HTERT RPE-1 (cell line): Measurements from ENCODE around the gene ZNF496.
"Not testable (repeated sequence)": the region's sequence is repeated elsewhere in the genome, so short reads cannot be mapped to it uniquely, and the experiment has no call there.

ENCODE experiments used
- in situ Hi-C: fragments of 300-500 bp; cut with MboI; formaldehyde crosslinking; loops from 4 replicates; pipeline ENCODE4 v1.14.3; 2020; ENCODE audit warnings: low sequenced_read_pairs

Gene ZNF496

DNA sequence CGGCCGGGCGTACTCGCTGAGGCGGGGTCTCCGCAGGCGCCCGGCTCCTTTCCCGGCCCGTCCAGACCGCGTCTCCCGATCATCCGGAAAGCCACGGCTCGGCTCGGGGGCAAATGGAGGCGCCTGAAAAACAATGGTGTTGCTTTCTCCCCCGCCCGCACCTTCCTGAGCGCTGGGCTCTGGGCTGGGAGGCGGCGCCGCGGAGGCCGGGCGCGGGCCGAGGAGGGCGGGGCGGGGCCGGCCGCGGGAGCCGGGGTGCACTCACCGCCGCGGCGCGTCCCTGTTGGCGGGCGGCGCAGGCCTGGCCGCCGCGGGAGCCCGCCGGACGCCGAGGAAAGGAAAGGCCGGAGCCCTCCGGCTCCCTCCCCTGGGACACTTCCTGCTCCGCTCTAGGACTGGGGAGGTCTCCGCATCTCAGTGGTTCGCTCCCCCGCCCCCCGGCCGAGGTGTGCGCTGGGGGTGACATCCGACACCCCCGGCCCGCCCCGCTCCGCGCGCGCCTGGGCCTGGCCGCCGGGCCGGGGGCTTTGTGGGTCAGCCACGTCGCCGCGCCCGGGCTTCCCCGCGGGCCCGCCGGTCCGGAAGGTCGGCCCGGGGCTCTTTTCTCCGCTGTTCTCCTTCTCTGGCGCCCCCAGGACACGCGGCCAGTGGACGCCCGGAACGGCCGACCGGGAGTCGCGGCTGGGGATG is at the start of gene ZNF496:
Gene ZNF496, minus strand, starts transcription at position 343 of the 690 bp plus-strand sequence. CDS start 2,289 bp downstream, outside the sequence.
- in situ Hi-C loops = no loop called here

DNA sequence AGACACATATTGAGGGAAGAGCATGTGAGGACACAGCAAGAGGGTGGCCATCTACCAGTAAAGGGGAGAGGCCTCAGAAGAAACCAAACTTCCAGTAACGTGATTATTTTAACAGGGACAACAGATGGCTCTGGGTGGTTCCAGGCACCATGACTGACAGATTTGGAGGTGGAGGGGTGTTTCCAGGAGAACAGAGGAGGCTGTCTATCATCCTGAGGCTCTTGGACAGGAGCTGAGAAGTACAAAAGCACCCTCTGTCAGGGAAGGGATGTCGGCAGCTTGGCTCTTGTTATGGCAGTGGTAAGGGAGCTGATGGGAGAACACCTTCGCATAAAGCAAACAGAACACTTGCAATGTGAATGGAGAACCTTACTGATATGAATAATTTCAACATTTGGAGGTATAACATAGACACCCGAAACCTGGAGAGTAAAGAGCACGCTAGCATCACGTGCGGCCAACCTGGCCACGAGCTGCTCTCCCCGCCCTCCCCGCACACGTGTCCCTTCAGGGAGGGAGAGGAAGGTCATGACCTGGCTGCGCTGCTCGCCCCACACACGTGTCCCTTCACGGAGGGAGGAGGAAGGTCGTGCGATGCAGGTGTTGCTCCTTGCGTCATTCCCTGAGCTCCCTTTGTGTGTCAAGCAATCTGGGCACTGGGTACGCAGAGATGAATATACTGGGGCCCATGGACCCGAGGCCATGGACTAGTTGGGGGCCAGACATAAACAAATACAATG is 46.8 kb upstream of the ZNF496 start:
- in situ Hi-C loops = no loop called here

DNA sequence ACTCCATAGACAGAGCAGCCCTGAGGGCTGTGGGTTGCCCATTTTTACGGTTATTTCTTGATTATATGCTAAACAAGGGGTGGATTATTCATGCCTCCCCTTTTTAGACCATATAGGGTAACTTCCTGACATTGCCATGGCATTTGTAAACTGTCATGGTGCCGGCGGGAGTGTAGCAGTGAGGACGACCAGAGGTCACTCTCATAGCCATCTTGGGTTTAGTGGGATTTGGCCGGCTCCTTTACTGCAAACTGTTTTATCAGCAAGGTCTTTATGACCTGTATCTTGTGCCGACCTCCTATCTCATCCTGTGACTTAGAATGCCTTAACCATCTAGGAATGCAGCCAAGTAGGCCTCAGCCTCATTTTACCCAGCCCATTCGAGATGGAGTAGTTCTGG is 46.0 kb upstream of the ZNF496 start:
- in situ Hi-C loops = not testable (repeated sequence)

DNA sequence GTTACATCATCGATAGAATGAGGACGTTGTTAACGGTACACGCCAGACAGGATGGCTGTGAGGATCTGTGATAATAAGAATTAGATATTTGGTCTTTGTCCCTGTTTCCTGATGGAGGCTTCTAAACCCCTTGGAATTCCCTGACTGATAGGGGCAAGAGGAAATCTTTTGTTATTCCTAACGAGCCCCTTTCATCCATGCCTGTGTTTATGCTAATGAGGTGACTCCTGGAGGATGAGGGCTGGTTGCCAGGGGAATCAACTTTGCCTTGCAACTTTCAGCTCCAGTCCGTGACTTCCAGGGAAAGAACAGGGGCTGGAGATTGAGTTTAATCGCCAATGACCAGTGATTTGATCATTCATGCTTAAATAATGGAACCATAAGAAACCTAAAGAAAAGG is 45.0 kb upstream of the ZNF496 start:
- in situ Hi-C loops = no loop called here

DNA sequence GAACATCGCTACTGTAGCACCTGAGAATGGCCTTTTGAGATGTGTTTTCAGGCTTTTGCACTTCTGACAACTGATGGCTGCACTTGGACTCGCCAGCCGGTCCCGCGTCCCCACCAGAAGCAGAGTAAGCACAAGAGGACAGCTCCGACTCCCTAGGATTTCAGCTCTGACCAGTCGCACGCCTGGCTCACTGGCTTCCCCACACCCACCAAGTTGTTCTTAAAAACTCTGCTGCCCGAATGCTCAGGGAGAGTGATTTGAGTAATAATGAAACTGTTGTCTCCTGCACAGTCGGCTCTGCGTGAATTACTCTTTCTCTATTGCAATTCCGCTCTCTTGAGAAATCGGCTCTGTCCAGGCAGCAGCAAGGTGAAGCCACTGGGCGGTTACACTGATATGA is 44.1 kb upstream of the ZNF496 start:
- in situ Hi-C loops = no loop called here

DNA sequence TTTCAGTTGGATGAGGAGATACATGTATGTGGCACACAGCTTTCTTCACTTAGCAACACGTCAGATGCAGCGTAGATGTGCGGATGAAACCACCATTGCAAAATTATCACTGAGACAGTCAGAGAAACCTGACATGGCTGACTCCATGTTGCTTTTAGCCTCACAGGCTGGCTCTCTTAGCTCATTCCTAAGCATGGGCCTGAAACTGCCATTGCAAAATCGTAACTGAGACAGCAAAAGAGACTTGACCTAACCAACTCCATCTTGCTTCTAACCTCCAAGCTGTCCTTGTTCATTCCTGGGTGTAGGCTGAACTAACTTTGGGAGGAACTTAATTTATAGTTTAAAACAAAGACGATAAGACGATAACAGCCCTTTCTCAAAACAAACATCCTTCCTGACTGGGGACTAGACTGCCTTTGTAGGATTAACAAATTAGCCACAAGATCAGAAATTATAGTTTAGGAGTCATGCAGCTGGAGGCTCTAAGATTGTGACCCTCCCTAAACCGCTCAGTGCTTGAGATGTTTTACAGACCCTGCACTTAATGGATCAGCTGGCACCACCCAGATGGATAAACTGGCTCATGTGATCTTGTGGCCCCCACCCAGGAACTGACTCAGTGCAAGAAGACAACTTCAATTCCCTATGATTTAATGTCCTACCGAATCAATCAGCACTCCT is 43.1 kb upstream of the ZNF496 start:
- in situ Hi-C loops = not testable (repeated sequence)

DNA sequence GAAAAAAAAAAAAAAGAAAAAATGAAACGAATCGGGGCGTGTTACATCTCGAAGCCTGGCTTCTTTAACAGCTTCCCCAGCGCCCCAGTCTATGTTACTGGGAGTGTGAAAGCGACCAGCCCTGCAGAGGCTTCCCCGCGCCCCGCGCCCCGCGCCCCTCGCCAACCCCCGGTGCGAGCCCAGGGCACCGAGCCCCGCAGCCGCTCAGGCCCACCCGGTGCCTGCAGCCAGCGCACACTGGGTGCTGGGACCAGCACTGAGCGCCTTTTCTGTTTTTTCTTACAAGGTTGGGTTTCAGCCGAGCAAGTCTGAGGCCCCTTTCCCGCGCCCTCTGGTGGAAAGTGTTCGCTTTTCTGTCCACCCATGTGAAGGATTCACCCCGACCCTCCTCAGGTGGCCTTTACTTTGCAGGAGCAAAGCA is 42.1 kb upstream of the ZNF496 start:
- in situ Hi-C loops = no loop called here

DNA sequence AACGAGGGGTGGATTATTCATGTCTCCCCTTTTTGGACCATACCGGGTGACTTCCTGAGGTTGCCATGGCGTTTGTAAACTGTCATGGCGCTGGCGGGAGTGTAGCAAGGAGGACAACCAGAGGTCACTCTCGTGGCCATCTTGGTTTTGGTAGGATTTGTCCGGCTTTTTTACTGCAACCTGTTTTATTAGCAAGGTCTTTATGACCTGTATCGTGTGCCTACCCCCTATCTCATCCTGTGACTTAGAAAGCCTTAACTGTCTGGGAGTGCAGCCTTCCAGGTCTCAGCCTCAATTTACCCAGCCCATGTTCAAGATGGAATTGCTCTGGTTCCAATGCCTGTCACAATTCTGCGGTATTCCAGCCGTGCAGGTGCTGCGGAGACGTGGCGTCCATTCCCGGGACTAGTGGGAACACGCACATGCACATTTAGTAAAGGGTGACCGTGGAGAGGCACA is 40.2 kb upstream of the ZNF496 start:
- in situ Hi-C loops = no loop called here

DNA sequence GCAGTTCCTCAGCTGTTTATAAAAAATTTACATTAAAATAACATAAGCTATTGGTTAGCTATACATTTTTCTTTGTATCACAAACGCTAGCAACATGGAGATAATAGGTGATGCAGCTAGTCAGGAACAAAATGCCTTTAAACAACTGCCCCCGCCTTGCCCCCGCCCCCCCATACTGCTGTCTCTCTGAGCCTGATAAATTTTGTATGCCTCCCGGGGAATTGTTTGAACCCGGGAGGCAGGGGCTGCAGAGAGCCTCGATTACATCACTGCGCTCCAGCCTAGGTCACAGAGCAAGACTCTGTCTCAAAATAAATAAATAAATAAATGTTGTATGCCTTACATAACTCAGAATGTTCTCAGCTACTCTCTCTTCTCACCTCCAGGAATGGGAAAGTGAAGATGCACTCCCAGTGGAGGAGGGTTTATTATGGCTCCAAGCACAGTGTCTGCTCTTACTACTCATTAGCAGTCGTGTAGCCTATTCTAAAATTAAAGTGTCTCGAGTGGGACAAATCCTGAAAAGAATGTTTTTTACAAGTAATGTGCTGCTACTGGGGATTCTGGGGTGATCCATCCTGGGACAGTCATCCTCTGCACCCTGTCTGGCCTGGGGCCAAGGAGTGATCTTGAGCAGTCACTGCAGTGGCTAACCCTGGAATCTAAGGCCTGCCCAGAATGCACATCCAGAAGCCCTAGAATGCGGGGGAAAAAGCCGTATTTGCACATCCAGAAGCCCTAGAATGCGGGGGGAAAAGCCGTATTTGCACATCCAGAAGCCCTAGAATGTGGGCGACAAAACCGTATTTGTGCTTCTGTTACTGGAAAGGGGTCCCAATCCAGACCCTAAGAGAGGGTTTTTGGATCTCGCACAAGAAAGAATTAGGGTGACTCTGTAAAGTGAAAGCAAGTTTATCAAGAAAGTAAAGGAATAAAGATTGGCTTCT is 39.4 kb upstream of the ZNF496 start:
- in situ Hi-C loops = no loop called here

DNA sequence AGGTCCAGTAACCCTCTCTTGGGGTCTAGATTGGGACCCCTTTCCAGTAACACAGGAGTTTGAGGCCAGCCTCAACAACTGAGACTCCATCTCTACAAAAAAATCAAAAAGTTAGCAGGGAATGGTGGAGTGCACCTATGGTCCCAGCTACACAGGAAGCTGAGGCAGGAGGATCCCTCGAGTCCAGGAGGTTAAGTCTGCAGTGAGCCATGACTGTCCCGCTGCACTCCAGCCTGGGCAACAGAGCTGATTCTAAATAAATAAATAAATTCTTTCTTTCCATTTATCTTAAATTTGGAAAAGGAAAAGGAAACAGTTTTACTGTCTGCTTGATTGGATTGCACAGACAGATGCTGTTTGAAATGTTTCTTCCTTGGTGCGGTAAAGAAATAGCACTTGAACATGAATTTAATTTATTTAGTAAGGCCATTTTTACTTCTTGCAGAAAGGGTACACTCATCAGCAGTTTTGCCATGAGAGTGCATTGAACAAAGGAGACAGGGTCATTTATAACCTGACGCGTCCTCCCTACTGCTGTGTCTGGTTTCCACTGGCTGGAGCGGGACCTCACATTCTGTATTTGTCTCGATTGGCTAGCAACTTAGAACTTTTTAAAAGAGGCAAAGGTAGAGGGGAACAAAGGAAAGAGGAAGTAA is 37.0 kb upstream of the ZNF496 start:
- in situ Hi-C loops = no loop called here

DNA sequence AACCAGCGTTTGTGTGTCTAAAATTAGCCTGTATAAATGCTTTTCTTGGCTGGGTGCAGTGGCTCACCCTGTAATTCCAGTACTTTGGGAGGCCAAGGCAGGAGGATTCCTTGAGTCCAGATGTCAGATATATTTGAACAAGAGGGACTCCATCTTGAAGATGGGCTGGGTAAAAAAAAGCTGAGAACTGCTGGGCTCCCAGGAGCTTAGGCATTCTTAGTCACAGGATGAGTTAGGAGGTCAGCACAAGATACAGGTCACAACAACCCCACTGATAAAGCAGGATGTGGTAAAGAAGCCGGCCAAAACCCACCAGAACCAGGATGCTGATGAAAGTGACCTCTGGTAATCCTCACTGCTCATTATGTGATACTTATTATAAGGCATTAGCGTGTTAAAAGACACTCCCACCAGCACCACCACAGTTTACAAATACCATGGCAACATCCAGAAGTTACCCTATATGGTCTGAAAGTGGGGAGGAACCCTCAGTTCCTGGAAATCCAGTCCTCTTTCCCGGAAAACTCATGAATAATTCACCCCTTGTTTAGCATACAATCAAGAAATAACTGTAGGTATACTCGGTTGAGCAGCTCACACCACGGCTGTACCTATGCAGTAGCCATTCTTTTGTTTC is 36.2 kb upstream of the ZNF496 start:
- in situ Hi-C loops = no loop called here

DNA sequence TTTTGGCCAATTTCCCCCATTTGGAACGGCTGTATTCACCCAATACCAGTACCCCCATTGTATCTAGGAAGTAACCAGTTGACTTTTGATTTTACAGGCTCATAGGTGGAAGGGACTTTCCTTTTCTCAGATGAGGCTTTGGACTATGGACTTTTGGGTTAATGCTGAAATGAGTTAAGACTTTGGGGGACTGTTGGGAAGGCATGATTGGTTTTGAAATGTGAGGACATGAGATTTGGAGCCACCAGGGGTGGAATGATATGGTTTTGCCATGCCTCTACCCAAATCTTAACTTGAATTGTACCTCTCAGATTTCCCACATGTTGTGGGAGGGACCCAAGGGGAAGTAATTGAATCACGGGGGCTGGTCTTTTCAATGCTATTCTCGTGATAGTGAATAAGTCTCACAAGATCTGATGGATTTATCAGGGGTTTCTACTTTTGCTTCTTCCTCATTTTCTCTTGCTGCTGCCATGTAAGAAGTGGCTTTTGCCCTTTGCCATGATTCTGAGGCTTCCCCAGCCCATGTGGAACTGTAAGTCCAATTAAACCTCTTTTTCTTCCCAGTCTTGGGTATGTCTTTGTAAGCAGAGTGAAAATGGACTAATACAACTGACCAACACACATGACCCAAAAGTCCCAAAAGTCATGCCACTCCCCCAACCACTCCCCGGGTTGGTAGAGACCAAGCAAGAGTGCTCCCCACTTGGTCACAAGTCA is 35.4 kb upstream of the ZNF496 start:
- in situ Hi-C loops = no loop called here

DNA sequence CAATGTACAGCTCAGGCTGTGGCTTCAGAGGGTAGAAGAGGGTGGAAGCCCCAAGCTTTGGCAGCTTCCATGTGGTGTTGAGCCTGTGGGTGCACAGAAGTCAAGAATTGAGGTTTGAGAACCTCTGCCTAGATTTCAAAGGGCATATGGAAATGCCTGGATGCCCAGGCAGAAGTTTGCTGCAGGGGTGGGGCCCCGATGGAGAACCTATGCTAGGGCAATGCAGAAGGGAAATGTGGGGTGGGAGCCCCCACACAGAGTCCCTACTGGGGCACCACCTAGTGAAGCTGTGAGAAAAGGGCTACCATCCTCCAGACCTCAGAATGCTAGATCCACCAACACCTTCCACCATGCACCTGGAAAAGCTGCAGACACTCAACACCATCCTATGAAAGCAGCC is 34.7 kb upstream of the ZNF496 start:
- in situ Hi-C loops = not testable (repeated sequence)

DNA sequence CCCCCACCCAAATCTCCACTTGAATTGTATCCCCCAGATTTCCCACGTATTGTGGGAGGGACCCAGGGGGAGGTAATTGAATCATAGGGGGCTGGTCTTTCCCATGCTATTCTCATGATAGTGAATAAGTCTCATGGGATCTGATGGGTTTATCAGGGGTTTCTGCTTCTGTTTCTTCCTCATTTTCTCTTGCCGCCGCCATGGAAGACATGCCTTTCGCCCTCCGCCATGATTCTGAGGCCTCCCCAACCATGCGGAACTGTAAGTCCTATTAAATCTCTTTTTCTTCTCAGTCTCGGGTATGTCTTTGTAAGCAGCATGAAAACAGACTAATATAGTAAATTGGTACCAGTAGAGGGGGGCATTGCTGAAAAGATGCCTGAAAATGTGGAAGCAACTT is 33.4 kb upstream of the ZNF496 start:
- in situ Hi-C loops = no loop called here

DNA sequence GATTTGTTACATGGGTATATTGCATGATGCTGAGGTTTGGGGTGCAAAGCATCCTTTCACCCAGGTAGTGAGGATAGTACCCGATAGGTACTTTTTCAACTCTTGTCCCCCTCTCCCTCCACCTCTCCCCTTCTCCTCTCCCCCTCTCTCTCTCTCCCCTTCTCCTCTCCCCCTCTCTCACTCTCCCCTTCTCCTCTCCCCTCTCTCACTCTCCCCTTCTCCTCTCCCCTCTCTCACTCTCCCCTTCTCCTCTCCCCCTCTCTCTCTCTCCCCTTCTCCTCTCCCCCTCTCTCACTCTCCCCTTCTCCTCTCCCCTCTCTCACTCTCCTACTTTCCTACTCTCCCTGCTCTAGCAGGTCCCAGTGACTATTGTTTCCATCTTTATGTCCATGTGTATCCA is 31.3 kb upstream of the ZNF496 start:
- in situ Hi-C loops = not testable (repeated sequence)

DNA sequence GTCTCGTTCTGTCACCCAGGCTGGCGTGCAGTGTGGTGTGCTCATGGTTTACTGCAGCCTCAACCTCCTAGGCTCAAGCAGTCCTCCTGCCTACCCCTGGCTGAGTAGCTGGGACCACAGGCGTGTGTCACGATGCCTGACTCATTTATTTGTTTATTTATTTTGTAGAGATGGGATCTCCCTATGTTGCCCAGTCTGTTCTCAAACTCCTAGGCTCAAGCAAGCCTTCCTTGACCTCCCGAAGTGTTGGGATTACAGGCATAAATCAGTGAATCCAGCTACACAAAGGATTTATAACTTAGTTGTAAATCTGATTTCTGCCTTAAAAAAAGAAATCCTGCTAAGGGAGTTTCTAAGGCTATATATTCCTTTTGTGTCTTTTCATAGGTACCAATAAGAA is 30.5 kb upstream of the ZNF496 start:
- in situ Hi-C loops = no loop called here

DNA sequence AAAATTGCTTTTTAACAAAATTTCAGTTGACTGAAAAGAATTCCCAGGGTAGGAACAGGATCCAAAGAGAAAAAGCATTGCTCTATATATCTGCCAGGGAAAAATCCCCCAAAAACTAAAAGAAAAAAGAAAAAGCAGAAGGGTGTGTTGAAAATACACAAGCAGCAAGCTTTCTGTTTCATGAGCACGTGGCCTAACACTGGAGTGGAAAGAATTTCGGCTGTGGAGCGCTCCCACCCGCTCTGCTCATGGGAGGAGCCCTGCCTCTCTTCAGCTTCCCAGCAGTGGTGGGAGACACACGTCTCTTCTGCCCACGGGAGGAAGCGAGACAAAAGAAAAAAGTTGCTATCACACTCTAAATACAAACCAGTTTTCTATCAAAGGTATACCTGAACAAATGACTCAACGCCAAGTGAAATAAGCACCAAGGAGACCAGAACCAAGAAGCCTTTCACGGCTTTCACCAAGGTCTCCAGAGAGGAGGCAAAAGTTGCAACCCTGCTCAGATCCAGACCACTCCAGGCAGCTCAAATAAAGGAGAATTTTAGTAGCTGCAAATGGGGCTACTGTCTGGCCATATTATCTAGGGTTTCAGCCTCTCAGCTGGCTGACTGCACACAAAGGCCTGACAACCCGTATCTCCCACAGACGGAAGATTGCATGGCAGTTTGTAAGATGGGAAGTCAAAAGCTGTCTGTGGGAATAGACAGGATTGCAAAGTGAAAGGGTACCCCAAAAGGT is 29.5 kb upstream of the ZNF496 start:
- in situ Hi-C loops = no loop called here

DNA sequence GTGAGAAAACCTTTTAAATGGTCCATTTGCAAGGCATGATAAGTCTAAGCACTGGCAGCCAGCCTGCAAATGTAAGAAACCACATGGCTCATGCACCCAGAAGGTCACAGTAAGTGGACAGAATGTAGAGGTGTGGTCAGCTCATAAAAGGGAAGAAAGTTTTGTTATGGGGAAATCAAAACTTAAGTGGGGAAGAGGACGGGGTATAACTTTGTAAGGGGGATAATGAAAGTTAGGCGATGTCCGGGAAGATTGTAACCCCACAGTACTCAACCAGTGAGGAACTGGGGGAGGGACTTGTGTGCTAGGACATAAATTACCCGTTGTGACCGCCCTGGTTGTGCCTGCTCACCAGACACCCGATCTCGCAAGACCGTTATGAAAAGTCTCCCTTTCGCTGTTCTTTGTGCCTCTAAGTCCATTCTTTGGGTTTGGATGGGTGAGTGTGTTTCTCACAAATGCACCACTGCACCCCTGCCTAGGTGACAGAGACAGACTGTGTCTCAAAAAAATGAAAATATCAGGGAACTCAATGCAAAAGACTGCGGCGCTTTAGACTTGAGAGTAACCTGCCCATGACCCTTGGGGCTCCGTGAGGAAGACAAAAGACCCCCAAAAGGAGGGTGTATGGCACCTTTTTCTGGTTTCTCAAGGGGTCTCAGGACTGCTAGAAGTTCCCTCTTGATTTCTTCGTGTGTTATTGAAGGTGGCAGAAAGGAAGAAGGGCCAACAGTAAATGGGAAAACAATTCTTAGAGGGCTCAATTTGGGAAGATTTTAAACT is 28.6 kb upstream of the ZNF496 start:
- in situ Hi-C loops = no loop called here
